Tibial artery (tissue), 4 donors: ENCODE data around the gene DDX20.

Experiments
- DNase-seq, 2 donors: peaks; one replicate each; pipeline ENCODE4 v3.0.0-alpha.2; 2019
- H3K27ac ChIP-seq, 2 donors: fragments of 200-600 bp; sonication (generic) in 1 of 2; 1 replicate in 1 of 2; 2 replicates in 1 of 2; pipeline ENCODE4 v1.5.1; 2018 to 2019; ENCODE audit warnings: mild to moderate bottlenecking in 1 of 2
- H3K27me3 ChIP-seq, 2 donors: fragments of 200-600 bp; sonication (generic) in 1 of 2; one replicate each; pipeline versions ENCODE4 v1.5.1 to v1.6.0; 2016 to 2019
- H3K36me3 ChIP-seq, 3 donors: fragments of 200-600 bp; sonication (generic) in 2 of 3; one replicate each; pipeline ENCODE4 v1.5.1; 2016 to 2019; ENCODE audit warnings: mild to moderate bottlenecking in 2 of 3
- H3K4me1 ChIP-seq, 4 donors: fragments of 200-600 bp; sonication (generic) in 2 of 4; 1 replicate in 3 of 4; 2 replicates in 1 of 4; pipeline ENCODE4 v1.5.1; 2016 to 2019
- H3K4me3 ChIP-seq, 2 donors: fragments of 200-600 bp; sonication (generic) in 1 of 2; 1 replicate in 1 of 2; 2 replicates in 1 of 2; pipeline ENCODE4 v1.5.1; 2018 to 2019; ENCODE audit warnings: mild to moderate bottlenecking in 2 of 2
- H3K9me3 ChIP-seq, 3 donors: fragments of 200-600 bp; sonication (generic) in 1 of 3; one replicate each; pipeline ENCODE4 v1.5.1; 2016 to 2019
- CTCF ChIP-seq, 2 experiments: fragments of 200-600 bp in 1 of 2; fragments of 450-650 bp in 1 of 2; IDR thresholded peaks; one replicate each; pipeline ENCODE4 v1.5.1; 2017 to 2019; ENCODE audit warnings: antibody characterized with exemption in 2 of 2, mild to moderate bottlenecking in 1 of 2, moderate library complexity in 1 of 2
- intact Hi-C: fragments of 100-400 bp; cut with DNase I; formaldehyde crosslinking; loops from one replicate; pipeline ENCODE4 v1.15.0; 2023; ENCODE audit warnings: low total_unique reads

The DDX20 gene

GRCh38 chr1:111723091-111723806 is 32.5 kb upstream of the DDX20 start:
- no peak for TF ChIP-seq CTCF (IDR thresholded peaks at IDR 0.05)
- peaks cover 0 to 37% (median 20%) of the 10 kb centered on the region in 4 donors for H3K4me1 ChIP-seq
- no peak overlapping the region for H3K27ac ChIP-seq

GRCh38 chr1:111723871-111724270 is 31.8 kb upstream of the DDX20 start:
- no peak overlapping the region for H3K4me3 ChIP-seq
- H3K9me3 ChIP-seq: no peaks in the 10 kb centered on the region
- H3K27ac ChIP-seq: no peak overlapping the region
- no peak for TF ChIP-seq CTCF (IDR thresholded peaks at IDR 0.05)
- peaks cover 0 to 37% (median 20%) of the 10 kb centered on the region in 4 donors for H3K4me1 ChIP-seq
- intact Hi-C loops: no loop called here
- H3K36me3 ChIP-seq: peaks cover 0 to 18% (median 12%) of the 10 kb centered on the region in 3 donors
- DNase-seq: no peak
- H3K27me3 ChIP-seq: no peaks in the 10 kb centered on the region

More at GRCh38 chr1:111723091-111723806, 32.5 kb upstream of the DDX20 start:
- intact Hi-C loops: no loop called here
- Histone ChIP-seq H3K36me3 (peaks cover 0 to 18% (median 12%) of the 10 kb centered on the region in 3 donors), H3K27me3 (no peaks in the 10 kb centered on the region), H3K9me3 (no peaks in the 10 kb centered on the region), H3K4me3 (no peak overlapping the region)
- no peak for DNase-seq

GRCh38 chr1:111725192-111725591 is 30.5 kb upstream of the DDX20 start:
- DNase-seq: no peak
- TF ChIP-seq CTCF (IDR thresholded peaks at IDR 0.05): no peak
- no peaks in the 10 kb centered on the region for H3K27me3 ChIP-seq

GRCh38 chr1:111727056-111727455 is 28.6 kb upstream of the DDX20 start:
- no peaks in the 10 kb centered on the region for H3K9me3 ChIP-seq
- intact Hi-C loops: no loop called here
- H3K4me3 ChIP-seq: no peak overlapping the region
- TF ChIP-seq CTCF (IDR thresholded peaks at IDR 0.05): no peak
- peaks cover 0 to 33% (median 7%) of the 10 kb centered on the region in 4 donors for H3K4me1 ChIP-seq
- H3K27ac ChIP-seq: no peak overlapping the region
- no peak for DNase-seq
- H3K27me3 ChIP-seq: no peaks in the 10 kb centered on the region
- peaks cover 0 to 20% (median 12%) of the 10 kb centered on the region in 3 donors for H3K36me3 ChIP-seq

More at GRCh38 chr1:111725192-111725591, 30.5 kb upstream of the DDX20 start:
- intact Hi-C loops: no loop called here
- Histone ChIP-seq H3K9me3 (no peaks in the 10 kb centered on the region), H3K36me3 (peaks cover 0 to 20% (median 12%) of the 10 kb centered on the region in 3 donors), H3K4me1 (peaks cover 0 to 40% (median 20%) of the 10 kb centered on the region in 4 donors), H3K4me3 (no peak overlapping the region), H3K27ac (peak overlapping the region in 1 of 2 donors; percentile 18)

GRCh38 chr1:111729271-111729921 is 26.3 kb upstream of the DDX20 start:
- Histone ChIP-seq H3K27ac (no peak overlapping the region), H3K27me3 (no peaks in the 10 kb centered on the region), H3K4me1 (peaks cover 0 to 44% (median 18%) of the 10 kb centered on the region in 4 donors), H3K9me3 (no peaks in the 10 kb centered on the region), H3K36me3 (peaks cover 0 to 23% (median 12%) of the 10 kb centered on the region in 3 donors), H3K4me3 (no peak overlapping the region)
- no peak for DNase-seq
- intact Hi-C loops: no loop called here
- TF ChIP-seq CTCF (IDR thresholded peaks at IDR 0.05): no peak
